Measurements from ENCODE around the gene CTSZ. TPM values are rescaled to one million over a fixed set of nuclear protein-coding genes. Genes with fewer than 3 reads are reported as not detected.

Gene CTSZ
- total RNA-seq, 1 donor from 2014 or later = 73.7 TPM

DNA sequence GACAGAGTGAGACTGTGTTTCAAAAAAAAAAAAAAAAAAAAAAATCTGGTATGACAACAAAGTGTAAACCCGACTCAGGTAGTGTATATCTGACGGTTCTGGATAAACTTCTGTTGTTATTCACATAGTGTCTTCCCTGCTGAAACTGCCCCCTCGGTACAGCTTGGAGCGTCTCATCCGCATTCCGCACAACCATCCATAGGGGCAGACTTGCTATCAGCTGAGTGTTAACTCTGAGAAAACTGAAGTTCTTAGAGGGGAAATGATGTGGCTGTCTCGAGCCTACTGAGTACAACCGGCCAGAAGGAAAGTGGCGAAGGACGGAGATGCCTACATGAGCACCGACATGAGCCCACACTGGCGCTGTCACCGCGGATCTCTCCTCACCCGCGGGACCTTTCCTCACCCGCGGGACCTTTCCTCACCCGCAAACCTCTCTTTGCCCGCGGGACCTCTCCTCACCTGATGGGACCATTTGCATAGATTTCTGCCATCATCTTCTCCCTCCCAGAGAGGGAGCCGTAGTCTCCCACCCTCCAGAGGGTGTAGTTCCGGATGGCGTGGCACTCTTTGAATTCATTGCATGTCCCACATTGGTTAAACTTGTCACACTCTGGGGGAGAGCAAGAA lies 9.8 kb downstream of the CTSZ start:
- FAIRE-seq (no peak), DNase-seq (ENCODE audit: low read depth) (no peak)
- peaks cover 29% of the 10 kb centered on the region for H3K36me3 ChIP-seq (ENCODE audit: control insufficient read depth, insufficient read depth, low read length)
- H3K27me3 ChIP-seq (ENCODE audit: control insufficient read depth, insufficient read depth, low read length) = no peaks in the 10 kb centered on the region
- H3K4me3 ChIP-seq (ENCODE audit: low read depth, low read length) = no peak overlapping the region
- TF ChIP-seq, protein P1, sequence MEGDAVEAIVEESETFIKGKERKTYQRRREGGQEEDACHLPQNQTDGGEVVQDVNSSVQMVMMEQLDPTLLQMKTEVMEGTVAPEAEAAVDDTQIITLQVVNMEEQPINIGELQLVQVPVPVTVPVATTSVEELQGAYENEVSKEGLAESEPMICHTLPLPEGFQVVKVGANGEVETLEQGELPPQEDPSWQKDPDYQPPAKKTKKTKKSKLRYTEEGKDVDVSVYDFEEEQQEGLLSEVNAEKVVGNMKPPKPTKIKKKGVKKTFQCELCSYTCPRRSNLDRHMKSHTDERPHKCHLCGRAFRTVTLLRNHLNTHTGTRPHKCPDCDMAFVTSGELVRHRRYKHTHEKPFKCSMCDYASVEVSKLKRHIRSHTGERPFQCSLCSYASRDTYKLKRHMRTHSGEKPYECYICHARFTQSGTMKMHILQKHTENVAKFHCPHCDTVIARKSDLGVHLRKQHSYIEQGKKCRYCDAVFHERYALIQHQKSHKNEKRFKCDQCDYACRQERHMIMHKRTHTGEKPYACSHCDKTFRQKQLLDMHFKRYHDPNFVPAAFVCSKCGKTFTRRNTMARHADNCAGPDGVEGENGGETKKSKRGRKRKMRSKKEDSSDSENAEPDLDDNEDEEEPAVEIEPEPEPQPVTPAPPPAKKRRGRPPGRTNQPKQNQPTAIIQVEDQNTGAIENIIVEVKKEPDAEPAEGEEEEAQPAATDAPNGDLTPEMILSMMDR (IDR thresholded peaks at IDR 0.05; ENCODE audit: insufficient read depth, low read length, severe bottlenecking) = no peak

DNA sequence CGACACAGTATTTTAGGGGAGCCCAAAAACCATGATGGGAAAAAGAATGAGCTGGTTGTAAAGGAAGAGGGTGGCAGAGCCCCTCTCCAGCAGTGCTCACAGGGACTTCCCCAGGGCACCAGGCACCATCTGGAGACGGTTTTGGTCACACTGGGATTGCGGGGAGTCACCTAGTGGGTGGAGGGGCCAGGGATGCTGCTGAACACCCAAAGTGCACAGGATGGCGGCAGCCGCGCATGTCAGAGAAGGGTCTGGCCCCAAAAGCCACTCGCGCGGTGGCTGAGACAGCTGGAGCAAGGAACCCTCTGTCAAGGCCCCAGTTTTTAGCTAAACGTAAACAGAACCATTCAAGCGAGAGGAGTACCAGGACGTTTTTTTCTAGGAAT lies 10.8 kb downstream of the CTSZ start:
- Histone ChIP-seq H3K27me3 (ENCODE audit: control insufficient read depth, insufficient read depth, low read length) (no peaks in the 10 kb centered on the region), H3K36me3 (ENCODE audit: control insufficient read depth, insufficient read depth, low read length) (peaks cover 31% of the 10 kb centered on the region), H3K4me3 (ENCODE audit: low read depth, low read length) (no peak overlapping the region)
- FAIRE-seq = no peak
- TF ChIP-seq, protein P1 (IDR thresholded peaks at IDR 0.05; ENCODE audit: insufficient read depth, low read length, severe bottlenecking) = no peak
- DNase-seq (ENCODE audit: low read depth) = no peak

DNA sequence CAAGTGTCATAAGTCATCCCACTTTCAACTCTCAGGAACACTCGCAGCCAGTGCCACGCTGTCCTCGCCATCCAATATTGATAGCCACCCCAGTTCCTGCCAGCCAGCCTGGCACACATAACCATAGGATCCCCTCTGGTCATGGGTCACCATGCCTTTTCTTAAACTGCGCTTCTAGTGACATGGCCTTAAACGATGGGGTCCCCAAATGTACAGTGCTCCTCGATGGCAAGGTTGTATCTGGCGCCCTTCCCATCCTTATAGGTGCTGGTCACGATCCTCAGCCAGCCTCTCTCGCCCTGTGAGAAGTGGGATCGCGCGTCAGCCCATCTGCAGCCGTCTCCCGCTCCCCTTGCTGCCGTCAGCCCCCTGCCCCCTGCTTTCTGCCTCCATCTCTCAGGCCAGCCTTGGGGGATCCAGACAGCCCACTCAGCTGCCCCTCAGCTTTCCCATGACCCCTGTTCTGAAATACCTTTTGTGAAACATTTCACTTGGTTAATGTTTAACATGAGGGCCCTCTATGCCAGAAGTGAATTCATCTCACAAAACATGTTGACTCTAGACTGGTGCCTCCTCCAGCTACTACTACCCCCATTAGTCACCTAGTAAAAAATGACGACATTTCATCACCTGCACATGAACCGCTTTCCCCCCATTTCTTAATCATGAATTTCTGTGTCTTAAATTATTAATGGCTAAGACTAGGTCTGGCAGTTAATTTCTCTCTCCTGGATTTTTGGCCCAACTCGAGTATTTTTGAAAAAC lies 11.4 kb downstream of the CTSZ start:
- TF ChIP-seq, protein P1 (IDR thresholded peaks at IDR 0.05; ENCODE audit: insufficient read depth, low read length, severe bottlenecking) = no peak
- no peak overlapping the region for H3K4me3 ChIP-seq (ENCODE audit: low read depth, low read length)
- H3K36me3 ChIP-seq (ENCODE audit: control insufficient read depth, insufficient read depth, low read length) = peaks cover 35% of the 10 kb centered on the region
- no peaks in the 10 kb centered on the region for H3K27me3 ChIP-seq (ENCODE audit: control insufficient read depth, insufficient read depth, low read length)
- FAIRE-seq (no peak), DNase-seq (ENCODE audit: low read depth) (peak; percentile 53)

GRCh38 chr20:58994390-58995159 lies 12.5 kb downstream of the CTSZ start:
- Histone ChIP-seq H3K4me3 (ENCODE audit: low read depth, low read length) (no peak overlapping the region), H3K36me3 (ENCODE audit: control insufficient read depth, insufficient read depth, low read length) (peaks cover 33% of the 10 kb centered on the region), H3K27me3 (ENCODE audit: control insufficient read depth, insufficient read depth, low read length) (no peaks in the 10 kb centered on the region)
- no peak for DNase-seq (ENCODE audit: low read depth)
- FAIRE-seq = no peak
- TF ChIP-seq, protein P1 (IDR thresholded peaks at IDR 0.05; ENCODE audit: insufficient read depth, low read length, severe bottlenecking) = no peak

DNA sequence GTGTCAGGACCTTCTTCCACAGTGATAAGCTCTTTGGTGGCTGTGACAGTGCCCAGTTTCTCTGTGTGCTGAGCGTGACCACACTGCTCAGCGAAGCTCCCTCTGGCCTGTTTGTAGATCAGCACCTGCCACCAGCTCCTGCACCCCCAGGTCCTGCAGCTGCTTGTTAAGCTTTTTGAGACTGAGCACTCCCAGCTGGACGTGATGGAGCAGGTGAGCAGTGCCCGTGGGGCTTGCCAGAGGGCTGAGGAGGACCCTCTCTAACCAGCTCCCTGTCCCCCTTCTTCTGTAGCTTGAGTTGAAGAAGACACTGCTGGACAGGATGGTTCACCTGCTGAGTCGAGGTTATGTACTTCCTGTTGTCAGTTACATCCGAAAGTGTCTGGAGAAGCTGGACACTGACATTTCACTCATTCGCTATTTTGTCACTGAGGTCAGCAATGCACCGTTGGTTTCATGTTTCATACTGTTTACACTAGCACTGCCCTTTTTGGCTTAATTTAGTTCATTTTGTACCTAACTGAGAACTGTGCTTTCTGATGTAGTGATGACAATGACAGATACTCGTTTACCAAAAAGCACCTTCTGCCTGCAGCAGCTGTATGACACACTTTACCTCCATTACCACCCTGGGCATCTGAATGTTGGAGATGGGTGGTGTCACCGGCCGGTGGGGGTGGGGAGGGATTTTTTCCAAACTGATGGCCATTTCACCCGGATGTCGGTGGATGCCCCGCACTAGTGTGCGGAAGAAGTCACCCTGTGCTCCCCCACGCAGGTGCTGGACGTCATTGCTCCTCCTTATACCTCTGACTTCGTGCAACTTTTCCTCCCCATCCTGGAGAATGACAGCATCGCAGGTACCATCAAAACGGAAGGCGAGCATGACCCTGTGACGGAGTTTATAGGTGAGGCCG lies 13.5 kb downstream of the CTSZ start:
- DNase-seq (ENCODE audit: low read depth) (no peak), FAIRE-seq (no peak)
- TF ChIP-seq, protein P1 (IDR thresholded peaks at IDR 0.05; ENCODE audit: insufficient read depth, low read length, severe bottlenecking) = no peak
- Histone ChIP-seq H3K27me3 (ENCODE audit: control insufficient read depth, insufficient read depth, low read length) (no peaks in the 10 kb centered on the region), H3K36me3 (ENCODE audit: control insufficient read depth, insufficient read depth, low read length) (peaks cover 38% of the 10 kb centered on the region), H3K4me3 (ENCODE audit: low read depth, low read length) (no peak overlapping the region)

Data from bronchial epithelial cell (primary cell).